ENCODE results near the gene IRF7. TPM values are rescaled to one million over a fixed set of nuclear protein-coding genes. Genes with fewer than 3 reads are reported as not detected.

Gene IRF7
- total RNA-seq, 1 experiment from 2014 or later, result 9.5 TPM

DNA sequence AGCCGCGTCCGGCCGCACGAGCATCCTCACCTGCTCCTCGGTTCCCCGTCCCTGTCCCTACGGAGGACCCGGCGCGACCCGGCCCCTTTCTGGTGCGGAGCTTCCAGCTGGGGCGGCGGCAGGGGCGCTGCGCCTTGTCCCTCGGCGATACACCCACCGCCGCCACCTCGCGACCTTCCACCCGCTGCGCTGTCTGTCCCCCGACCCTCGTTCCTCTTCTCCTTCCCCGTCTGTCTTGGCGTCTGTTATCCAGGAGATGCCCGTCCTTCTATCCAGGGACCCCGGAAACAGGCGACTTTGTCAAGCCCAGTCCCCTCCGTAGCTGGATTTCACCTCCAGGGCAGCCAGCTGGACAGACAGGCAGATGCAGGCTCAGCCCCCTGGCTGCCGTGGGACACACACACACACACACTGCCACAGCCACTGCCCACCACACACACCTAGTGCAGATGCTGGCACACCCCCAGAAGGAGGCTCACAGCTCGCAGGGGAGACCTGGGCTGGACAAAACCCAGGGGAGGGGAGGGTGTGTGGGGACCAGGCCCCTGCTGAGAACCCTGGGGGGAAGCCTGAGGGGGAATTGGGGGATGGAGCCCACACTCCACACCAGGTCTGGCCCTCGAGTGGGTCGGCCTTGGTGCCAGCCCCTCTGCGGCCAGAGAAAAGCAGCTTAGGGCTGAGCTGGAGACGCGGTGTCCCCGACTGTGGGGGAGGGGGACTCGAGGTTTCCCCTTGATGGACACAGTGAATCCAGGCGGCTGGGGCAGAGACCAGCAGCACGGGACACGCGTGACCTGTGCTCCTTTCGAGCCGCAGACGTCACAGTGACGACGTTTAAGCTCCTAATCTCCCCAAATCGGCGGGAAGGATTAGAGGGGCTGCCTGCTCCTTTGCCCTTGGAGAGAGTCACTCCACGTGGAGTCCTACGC lies 22.1 kb upstream of the IRF7 start:
- Mint-ChIP-seq H3K4me3 (ENCODE audit: unreplicated experiment) (no peak overlapping the region), H3K36me3 (ENCODE audit: insufficient read depth, unreplicated experiment) (peaks cover 39% of the 10 kb centered on the region), H3K27me3 (ENCODE audit: insufficient read depth, unreplicated experiment) (no peaks in the 10 kb centered on the region), H3K9me3 (ENCODE audit: unreplicated experiment) (no peaks in the 10 kb centered on the region), H3K4me1 (ENCODE audit: insufficient read depth, unreplicated experiment) (no peaks in the 10 kb centered on the region), H3K27ac (ENCODE audit: low read depth, unreplicated experiment) (no peak overlapping the region)
- ChIA-PET CTCF (no interaction called here), POLR2A (interaction anchor here (0.6 to 1.3 kb wide), 3 partner anchors 15 to 73 kb away, joined by 3 read pairs; no protein-coding TSS in a partner anchor)
- DNase-seq (ENCODE audit: unreplicated experiment), result no peak
- TF ChIP-seq, protein P1, sequence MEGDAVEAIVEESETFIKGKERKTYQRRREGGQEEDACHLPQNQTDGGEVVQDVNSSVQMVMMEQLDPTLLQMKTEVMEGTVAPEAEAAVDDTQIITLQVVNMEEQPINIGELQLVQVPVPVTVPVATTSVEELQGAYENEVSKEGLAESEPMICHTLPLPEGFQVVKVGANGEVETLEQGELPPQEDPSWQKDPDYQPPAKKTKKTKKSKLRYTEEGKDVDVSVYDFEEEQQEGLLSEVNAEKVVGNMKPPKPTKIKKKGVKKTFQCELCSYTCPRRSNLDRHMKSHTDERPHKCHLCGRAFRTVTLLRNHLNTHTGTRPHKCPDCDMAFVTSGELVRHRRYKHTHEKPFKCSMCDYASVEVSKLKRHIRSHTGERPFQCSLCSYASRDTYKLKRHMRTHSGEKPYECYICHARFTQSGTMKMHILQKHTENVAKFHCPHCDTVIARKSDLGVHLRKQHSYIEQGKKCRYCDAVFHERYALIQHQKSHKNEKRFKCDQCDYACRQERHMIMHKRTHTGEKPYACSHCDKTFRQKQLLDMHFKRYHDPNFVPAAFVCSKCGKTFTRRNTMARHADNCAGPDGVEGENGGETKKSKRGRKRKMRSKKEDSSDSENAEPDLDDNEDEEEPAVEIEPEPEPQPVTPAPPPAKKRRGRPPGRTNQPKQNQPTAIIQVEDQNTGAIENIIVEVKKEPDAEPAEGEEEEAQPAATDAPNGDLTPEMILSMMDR (IDR thresholded peaks at IDR 0.05; ENCODE audit: unreplicated experiment), result no peak
- BruUV-seq (replicated peaks), result no TSS peak
- intact Hi-C loops (cut with micrococcal nuclease), result no loop called here

DNA sequence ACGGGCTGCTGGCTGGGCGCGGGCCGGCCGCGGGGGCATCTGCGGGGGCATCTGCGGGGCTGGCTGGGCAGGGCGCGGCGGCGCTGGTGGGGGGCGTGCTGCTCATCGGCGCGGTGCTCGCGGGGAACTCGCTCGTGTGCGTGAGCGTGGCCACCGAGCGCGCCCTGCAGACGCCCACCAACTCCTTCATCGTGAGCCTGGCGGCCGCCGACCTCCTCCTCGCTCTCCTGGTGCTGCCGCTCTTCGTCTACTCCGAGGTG lies 21.5 kb upstream of the IRF7 start:
- ChIA-PET CTCF (no interaction called here), POLR2A (interaction anchor here (0.6 kb wide), 1 partner anchor 72 kb away, joined by 3 read pairs; no protein-coding TSS in a partner anchor)
- TF ChIP-seq, protein P1 (IDR thresholded peaks at IDR 0.05; ENCODE audit: unreplicated experiment), result no peak
- Mint-ChIP-seq H3K9me3 (ENCODE audit: unreplicated experiment) (no peaks in the 10 kb centered on the region), H3K27me3 (ENCODE audit: insufficient read depth, unreplicated experiment) (no peaks in the 10 kb centered on the region), H3K36me3 (ENCODE audit: insufficient read depth, unreplicated experiment) (peaks cover 34% of the 10 kb centered on the region), H3K4me3 (ENCODE audit: unreplicated experiment) (no peak overlapping the region), H3K4me1 (ENCODE audit: insufficient read depth, unreplicated experiment) (no peaks in the 10 kb centered on the region), H3K27ac (ENCODE audit: low read depth, unreplicated experiment) (no peak overlapping the region)
- no peak for DNase-seq (ENCODE audit: unreplicated experiment)
- no TSS peak for BruUV-seq (replicated peaks)
- intact Hi-C loops (cut with micrococcal nuclease), result no loop called here

DNA sequence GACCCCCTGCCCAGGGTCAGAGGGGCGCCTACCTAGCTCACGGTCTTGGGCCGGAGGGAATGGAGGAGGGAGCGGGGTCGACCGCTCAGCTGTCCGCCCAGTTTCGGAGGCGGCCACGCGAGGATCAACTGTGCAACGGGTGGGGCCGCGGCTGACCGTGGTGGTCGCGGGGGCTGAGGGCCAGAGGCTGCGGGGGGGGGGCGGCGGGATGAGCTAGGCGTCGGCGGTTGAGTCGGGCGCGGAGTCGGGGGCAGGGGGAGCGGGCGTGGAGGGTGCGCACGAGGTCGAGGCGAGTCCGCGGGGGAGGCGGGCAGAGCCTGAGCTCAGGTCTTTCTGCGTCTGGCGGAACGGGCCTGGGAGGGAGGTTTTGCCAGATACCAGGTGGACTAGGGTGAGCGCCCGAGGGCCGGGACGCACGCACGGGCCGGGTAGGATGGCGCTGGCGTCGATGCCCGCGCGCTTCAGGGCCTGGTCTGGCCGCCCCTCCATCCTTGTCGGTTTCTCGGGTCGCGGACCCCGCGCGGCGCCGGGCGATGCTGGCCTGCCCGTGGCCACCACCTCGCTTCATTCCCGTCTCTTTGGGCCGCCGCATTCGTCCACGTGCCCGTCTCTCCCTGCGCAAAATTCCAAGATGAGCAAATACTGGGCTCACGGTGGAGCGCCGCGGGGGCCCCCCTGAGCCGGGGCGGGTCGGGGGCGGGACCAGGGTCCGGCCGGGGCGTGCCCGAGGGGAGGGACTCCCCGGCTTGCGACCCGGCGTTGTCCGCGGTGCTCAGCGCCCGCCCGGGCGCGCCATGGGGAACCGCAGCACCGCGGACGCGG lies 21.0 kb upstream of the IRF7 start, which contains the start of gene DRD4:
Gene DRD4 (plus strand): TSS at position 759 of the 822 bp plus-strand sequence. CDS start 36 bp downstream, at position 795.
- H3K27ac Mint-ChIP-seq (ENCODE audit: low read depth, unreplicated experiment), result no peak within 1 kb of the TSS
- no peaks in the 10 kb centered on the region for H3K27me3 Mint-ChIP-seq (ENCODE audit: insufficient read depth, unreplicated experiment)
- ChIA-PET CTCF (no interaction called here), POLR2A (no interaction called here)
- H3K36me3 Mint-ChIP-seq (ENCODE audit: insufficient read depth, unreplicated experiment), result peaks cover 33% of the 10 kb centered on the region
- no peak for DNase-seq (ENCODE audit: unreplicated experiment)
- no TSS peak for BruUV-seq (replicated peaks)
- intact Hi-C loops (cut with micrococcal nuclease), result no loop called here
- H3K4me1 Mint-ChIP-seq (ENCODE audit: insufficient read depth, unreplicated experiment), result no peaks in the 10 kb centered on the region
- TF ChIP-seq, protein P1 (IDR thresholded peaks at IDR 0.05; ENCODE audit: unreplicated experiment), result no peak
- no peaks in the 10 kb centered on the region for H3K9me3 Mint-ChIP-seq (ENCODE audit: unreplicated experiment)
- H3K4me3 Mint-ChIP-seq (ENCODE audit: unreplicated experiment), result no peak within 1 kb of the TSS

DNA sequence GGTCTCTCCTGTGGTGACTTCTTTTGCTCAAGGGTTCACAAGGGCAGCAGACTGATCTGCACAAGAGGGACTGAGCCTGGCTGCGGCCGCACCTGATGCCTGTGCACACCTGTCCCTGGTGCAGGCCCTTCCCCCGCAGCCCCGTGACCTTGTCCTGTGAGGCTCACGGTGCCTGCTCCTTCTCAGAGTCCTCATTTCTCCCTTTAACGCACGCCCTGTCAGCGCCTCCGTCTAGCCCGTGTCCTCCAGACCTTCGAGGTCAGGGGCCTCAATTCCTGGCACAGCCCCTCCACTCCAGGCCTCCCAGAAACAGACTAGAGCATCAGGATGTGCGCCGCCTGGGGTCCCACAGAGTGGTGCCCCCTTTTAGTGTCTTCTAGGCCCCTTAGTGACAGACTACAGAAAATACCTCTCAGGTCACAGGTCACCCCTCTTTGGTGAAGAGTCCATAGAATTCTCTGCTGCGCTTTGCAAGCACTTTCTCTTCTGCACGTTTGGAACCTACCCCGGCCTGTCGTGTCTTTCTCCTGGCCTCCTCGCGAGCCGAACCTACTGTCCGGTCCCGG lies 20.3 kb upstream of the IRF7 start:
- H3K27me3 Mint-ChIP-seq (ENCODE audit: insufficient read depth, unreplicated experiment), result no peaks in the 10 kb centered on the region
- no TSS peak for BruUV-seq (replicated peaks)
- no peaks in the 10 kb centered on the region for H3K9me3 Mint-ChIP-seq (ENCODE audit: unreplicated experiment)
- CTCF ChIA-PET, result no interaction called here
- DNase-seq (ENCODE audit: unreplicated experiment), result no peak
- no peak overlapping the region for H3K27ac Mint-ChIP-seq (ENCODE audit: low read depth, unreplicated experiment)
- peaks cover 28% of the 10 kb centered on the region for H3K36me3 Mint-ChIP-seq (ENCODE audit: insufficient read depth, unreplicated experiment)
- no peak overlapping the region for H3K4me3 Mint-ChIP-seq (ENCODE audit: unreplicated experiment)
- POLR2A ChIA-PET, result no interaction called here
- TF ChIP-seq, protein P1 (IDR thresholded peaks at IDR 0.05; ENCODE audit: unreplicated experiment), result no peak
- intact Hi-C loops (cut with micrococcal nuclease), result no loop called here
- H3K4me1 Mint-ChIP-seq (ENCODE audit: insufficient read depth, unreplicated experiment), result no peaks in the 10 kb centered on the region

Data from MCF 10A (cell line).